ENCODE results near the gene SCAMP3. TPM values are rescaled to one million over a fixed set of nuclear protein-coding genes. Genes with fewer than 3 reads are reported as not detected.

SCAMP3 gene
- total and polyA plus RNA-seq, 10 of the 15 experiments (the other 5 are each of a cell fraction or from before 2014, with no cell fraction given), result 17.2 to 133 (median 87.3) TPM

DNA sequence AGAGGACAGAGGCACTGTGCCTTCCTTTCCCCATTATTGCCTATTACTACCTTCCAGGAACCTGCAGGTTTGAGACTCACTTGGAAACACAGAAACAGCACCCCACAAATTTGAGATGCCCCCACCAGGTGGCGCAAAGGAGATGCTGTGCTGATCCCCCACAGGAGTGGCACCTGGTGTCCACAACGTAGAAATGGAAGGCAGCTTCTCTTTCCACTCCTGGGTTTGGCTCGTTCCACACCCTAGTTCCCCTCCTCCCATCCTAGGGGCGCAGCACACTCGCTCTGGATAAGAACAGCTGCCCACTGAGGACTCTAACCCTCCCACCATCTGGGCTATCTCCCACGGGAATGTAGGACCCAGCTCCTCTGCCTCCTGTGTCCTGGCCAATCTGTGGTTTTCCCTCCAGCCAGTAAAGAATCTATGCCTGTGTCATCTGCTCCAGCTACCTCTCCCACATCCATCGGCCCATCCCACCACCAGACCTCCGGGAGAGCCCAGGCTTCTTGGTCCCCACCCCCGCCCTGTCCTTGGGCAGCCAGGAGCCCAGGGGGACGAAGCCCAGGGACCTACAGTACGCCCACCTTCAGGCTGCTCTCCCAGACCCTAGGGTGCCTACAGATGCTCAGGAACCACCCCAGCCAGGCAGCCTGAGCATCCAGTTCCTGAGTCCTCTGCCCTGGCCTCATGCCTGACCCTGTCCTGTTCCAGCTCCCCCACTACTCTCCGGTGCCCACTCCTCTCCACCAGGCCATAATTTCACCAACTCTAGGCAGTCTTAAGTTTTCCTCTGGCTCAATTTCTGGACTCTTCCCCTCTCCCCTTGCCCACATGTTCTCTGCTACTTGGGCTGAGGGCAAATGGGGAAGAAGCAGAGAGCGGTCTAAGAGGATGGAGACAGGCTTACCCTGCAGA lies 55.0 kb downstream of the SCAMP3 start (continued):
- TF ChIP-seq NKRF (conservative IDR thresholded peaks at IDR 0.05) (no peak), EGR1 (IDR thresholded peaks at IDR 0.05; ENCODE audit: borderline replicate concordance in 1 of 2, low read depth in 2 of 2, low read length in 2 of 2) (no peak), SIN3A (IDR thresholded peaks at IDR 0.05; ENCODE audit: low read depth, low read length) (no peak), NRF1 (conservative IDR thresholded peaks at IDR 0.05; ENCODE audit: low read depth, low read length) (no peak), SMARCA5 (IDR thresholded peaks at IDR 0.05) (peak; percentile 44; the same call in 1 of the 2 replicates), CEBPB (IDR thresholded peaks at IDR 0.05; ENCODE audit: borderline replicate concordance in 1 of 2, low read depth in 2 of 2, low read length in 2 of 2) (no peak), CHD4 (IDR thresholded peaks at IDR 0.05) (no peak), NFXL1 (IDR thresholded peaks at IDR 0.05; ENCODE audit: borderline replicate concordance) (no peak), ZBTB11 (CRISPR knock-in tag; IDR thresholded peaks at IDR 0.05) (no peak), EZH2 (IDR thresholded peaks at IDR 0.05; ENCODE audit: borderline replicate concordance, control insufficient read depth, low read depth, low read length) (no peak), POU2F2 (IDR thresholded peaks at IDR 0.05; ENCODE audit: borderline replicate concordance, low read depth, low read length) (no peak), ZBTB4 (CRISPR knock-in tag; IDR thresholded peaks at IDR 0.05) (no peak), MEF2B (IDR thresholded peaks at IDR 0.05; ENCODE audit: partially characterized antibody, poor library complexity, severe bottlenecking) (no peak), ZNF274 (IDR thresholded peaks at IDR 0.05; ENCODE audit: insufficient read depth, insufficient read length) (no peak)
- TF ChIP-seq, protein P1, sequence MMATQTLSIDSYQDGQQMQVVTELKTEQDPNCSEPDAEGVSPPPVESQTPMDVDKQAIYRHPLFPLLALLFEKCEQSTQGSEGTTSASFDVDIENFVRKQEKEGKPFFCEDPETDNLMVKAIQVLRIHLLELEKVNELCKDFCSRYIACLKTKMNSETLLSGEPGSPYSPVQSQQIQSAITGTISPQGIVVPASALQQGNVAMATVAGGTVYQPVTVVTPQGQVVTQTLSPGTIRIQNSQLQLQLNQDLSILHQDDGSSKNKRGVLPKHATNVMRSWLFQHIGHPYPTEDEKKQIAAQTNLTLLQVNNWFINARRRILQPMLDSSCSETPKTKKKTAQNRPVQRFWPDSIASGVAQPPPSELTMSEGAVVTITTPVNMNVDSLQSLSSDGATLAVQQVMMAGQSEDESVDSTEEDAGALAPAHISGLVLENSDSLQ (IDR thresholded peaks at IDR 0.05), result peak; percentile 82
- TF ChIP-seq, protein P2, sequence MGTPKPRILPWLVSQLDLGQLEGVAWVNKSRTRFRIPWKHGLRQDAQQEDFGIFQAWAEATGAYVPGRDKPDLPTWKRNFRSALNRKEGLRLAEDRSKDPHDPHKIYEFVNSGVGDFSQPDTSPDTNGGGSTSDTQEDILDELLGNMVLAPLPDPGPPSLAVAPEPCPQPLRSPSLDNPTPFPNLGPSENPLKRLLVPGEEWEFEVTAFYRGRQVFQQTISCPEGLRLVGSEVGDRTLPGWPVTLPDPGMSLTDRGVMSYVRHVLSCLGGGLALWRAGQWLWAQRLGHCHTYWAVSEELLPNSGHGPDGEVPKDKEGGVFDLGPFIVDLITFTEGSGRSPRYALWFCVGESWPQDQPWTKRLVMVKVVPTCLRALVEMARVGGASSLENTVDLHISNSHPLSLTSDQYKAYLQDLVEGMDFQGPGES (IDR thresholded peaks at IDR 0.05), result no peak

Data from GM12878 (cell line).